Loucy (cell line): ENCODE results near the gene PGRMC2.
"Not testable (repeated sequence)": the region's sequence is repeated elsewhere in the genome, so short reads cannot be mapped to it uniquely, and the experiment has no call there.

ENCODE experiments used
- H2AFZ ChIP-seq: fragments of 200-600 bp; sonication (generic); 2 replicates; pipeline ENCODE4 v1.6.0; 2016; ENCODE audit warnings: antibody characterized with exemption, mild to moderate bottlenecking, low read length, moderate library complexity
- H3F3A ChIP-seq: fragments of 200-600 bp; 2 replicates; pipeline ENCODE4 v1.6.0; 2016; ENCODE audit warnings: antibody characterized with exemption, low read depth, mild to moderate bottlenecking
- H3K27me3 ChIP-seq: fragments of 200-600 bp; sonication (generic); 2 replicates; pipeline ENCODE4 v1.6.1; 2014; ENCODE audit warnings: low read length, mild to moderate bottlenecking; ENCODE audit not compliant: insufficient read depth, poor library complexity, severe bottlenecking
- H3K36me3 ChIP-seq: fragments of 200-600 bp; sonication (generic); 2 replicates; pipeline ENCODE4 v1.6.1; 2016; ENCODE audit warnings: low read length; ENCODE audit not compliant: insufficient read depth
- H3K4me1 ChIP-seq: fragments of 200-600 bp; sonication (generic); 2 replicates; pipeline ENCODE4 v1.5.1; 2014; ENCODE audit warnings: low read length, mild to moderate bottlenecking; ENCODE audit not compliant: insufficient read depth, poor library complexity, severe bottlenecking
- H3K4me2 ChIP-seq: fragments of 200-600 bp; sonication (generic); 2 replicates; pipeline ENCODE4 v1.6.0; 2014; ENCODE audit warnings: antibody characterized with exemption, low read length, low read depth, mild to moderate bottlenecking; ENCODE audit not compliant: poor library complexity, severe bottlenecking
- H3K4me3 ChIP-seq: fragments of 200-600 bp; sonication (generic); 2 replicates; pipeline ENCODE4 v1.5.1; 2014; ENCODE audit warnings: low read length, mild to moderate bottlenecking, mixed read lengths; ENCODE audit not compliant: poor library complexity, severe bottlenecking
- H3K79me2 ChIP-seq: fragments of 200-600 bp; sonication (generic); 2 replicates; pipeline ENCODE4 v1.6.1; 2014; ENCODE audit warnings: low read length; ENCODE audit not compliant: insufficient read depth
- H3K9ac ChIP-seq: fragments of 200-600 bp; sonication (generic); 2 replicates; pipeline ENCODE4 v1.6.0; 2014; ENCODE audit warnings: mild to moderate bottlenecking, low read depth, low read length, moderate library complexity; ENCODE audit not compliant: poor library complexity, severe bottlenecking
- H3K9me2 ChIP-seq: fragments of 200-600 bp; sonication (generic); replicated peaks from 2 replicates; pipeline ENCODE4 v1.6.1; 2016; ENCODE audit warnings: low read depth, low read length, mixed read lengths
- H3K9me3 ChIP-seq: fragments of 200-600 bp; sonication (generic); 2 replicates; pipeline ENCODE4 v1.6.1; 2014; ENCODE audit warnings: mild to moderate bottlenecking, antibody characterized with exemption, low read length, low read depth; ENCODE audit not compliant: insufficient read depth
- H4K20me1 ChIP-seq: fragments of 200-600 bp; sonication (generic); 2 replicates; pipeline ENCODE4 v1.6.0; 2014; ENCODE audit warnings: antibody characterized with exemption, low read length, mild to moderate bottlenecking; ENCODE audit not compliant: insufficient read depth, poor library complexity, severe bottlenecking
- EZH2phosphoT487 ChIP-seq: fragments of 200-600 bp; IDR thresholded peaks from 2 replicates; pipeline ENCODE4 v1.6.1; 2018; ENCODE audit warnings: antibody characterized with exemption, mild to moderate bottlenecking, moderate library complexity, borderline replicate concordance
- TF ChIP-seq, protein P1 (sequence below): fragments of 200-600 bp; sonication (generic); conservative IDR thresholded peaks from 2 replicates; pipeline ENCODE4 v1.5.1; 2014; ENCODE audit warnings: mild to moderate bottlenecking, antibody characterized with exemption, low read length

PGRMC2 gene

GRCh38 chr4:128268970-128269369 lies 18.6 kb downstream of the PGRMC2 start:
- Histone ChIP-seq H4K20me1 (peaks cover 9% of the 10 kb centered on the region), H3K9me3 (no peaks in the 10 kb centered on the region; the same call in 1 of the 2 replicates), H3F3A (no peaks in the 10 kb centered on the region; the same call in 1 of the 2 replicates), H3K4me2 (no peak overlapping the region), H3K79me2 (peaks cover 2% of the 10 kb centered on the region; the same call in 1 of the 2 replicates), H3K36me3 (peaks cover 20% of the 10 kb centered on the region; the same call in 1 of the 2 replicates), H3K9ac (no peak overlapping the region), H3K9me2 (no peaks in the 10 kb centered on the region), H3K4me3 (no peak overlapping the region), H3K4me1 (no peaks in the 10 kb centered on the region), H2AFZ (no peak overlapping the region), H3K27me3 (no peaks in the 10 kb centered on the region)
- TF ChIP-seq, protein P1, sequence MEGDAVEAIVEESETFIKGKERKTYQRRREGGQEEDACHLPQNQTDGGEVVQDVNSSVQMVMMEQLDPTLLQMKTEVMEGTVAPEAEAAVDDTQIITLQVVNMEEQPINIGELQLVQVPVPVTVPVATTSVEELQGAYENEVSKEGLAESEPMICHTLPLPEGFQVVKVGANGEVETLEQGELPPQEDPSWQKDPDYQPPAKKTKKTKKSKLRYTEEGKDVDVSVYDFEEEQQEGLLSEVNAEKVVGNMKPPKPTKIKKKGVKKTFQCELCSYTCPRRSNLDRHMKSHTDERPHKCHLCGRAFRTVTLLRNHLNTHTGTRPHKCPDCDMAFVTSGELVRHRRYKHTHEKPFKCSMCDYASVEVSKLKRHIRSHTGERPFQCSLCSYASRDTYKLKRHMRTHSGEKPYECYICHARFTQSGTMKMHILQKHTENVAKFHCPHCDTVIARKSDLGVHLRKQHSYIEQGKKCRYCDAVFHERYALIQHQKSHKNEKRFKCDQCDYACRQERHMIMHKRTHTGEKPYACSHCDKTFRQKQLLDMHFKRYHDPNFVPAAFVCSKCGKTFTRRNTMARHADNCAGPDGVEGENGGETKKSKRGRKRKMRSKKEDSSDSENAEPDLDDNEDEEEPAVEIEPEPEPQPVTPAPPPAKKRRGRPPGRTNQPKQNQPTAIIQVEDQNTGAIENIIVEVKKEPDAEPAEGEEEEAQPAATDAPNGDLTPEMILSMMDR, result no peak
- TF ChIP-seq EZH2phosphoT487, result no peak

DNA sequence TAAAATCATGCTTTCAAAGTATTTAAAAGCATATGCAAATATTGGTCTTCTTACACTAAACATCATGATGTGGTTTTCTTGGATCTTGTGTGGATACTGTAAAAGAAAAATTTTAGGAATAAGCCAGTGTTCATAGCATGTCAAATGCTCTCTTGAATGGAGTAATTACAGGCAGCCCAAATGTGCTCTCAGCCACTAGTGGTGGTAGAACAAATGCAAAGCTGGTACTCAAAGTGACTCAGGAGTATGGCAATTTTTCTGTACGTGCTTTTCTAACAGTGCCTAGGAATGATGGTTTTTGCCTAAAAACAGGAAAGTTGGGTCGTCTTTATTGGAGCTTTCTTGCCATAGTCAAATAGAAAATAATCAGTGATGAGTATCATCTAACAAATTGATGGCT lies 19.9 kb downstream of the PGRMC2 start:
- H3K27me3 ChIP-seq, result no peaks in the 10 kb centered on the region
- TF ChIP-seq EZH2phosphoT487, result no peak
- TF ChIP-seq, protein P1, result no peak
- H3K4me2 ChIP-seq, result no peak overlapping the region
- H2AFZ ChIP-seq, result no peak overlapping the region
- H3F3A ChIP-seq, result no peaks in the 10 kb centered on the region; the same call in 1 of the 2 replicates
- H3K4me1 ChIP-seq, result no peaks in the 10 kb centered on the region
- no peaks in the 10 kb centered on the region for H3K79me2 ChIP-seq
- no peaks in the 10 kb centered on the region; the same call in 1 of the 2 replicates for H3K9me3 ChIP-seq
- H3K36me3 ChIP-seq, result peaks cover 20% of the 10 kb centered on the region; the same call in 1 of the 2 replicates
- H4K20me1 ChIP-seq, result no peaks in the 10 kb centered on the region
- H3K4me3 ChIP-seq, result no peak overlapping the region
- no peaks in the 10 kb centered on the region for H3K9me2 ChIP-seq
- no peak overlapping the region for H3K9ac ChIP-seq

GRCh38 chr4:128267171-128267570 lies 20.4 kb downstream of the PGRMC2 start:
- H3K9ac ChIP-seq, result not testable (repeated sequence)

GRCh38 chr4:128265550-128265949 lies 22.1 kb downstream of the PGRMC2 start:
- not testable (repeated sequence) for H4K20me1 ChIP-seq

More at GRCh38 chr4:128267171-128267570, 20.4 kb downstream of the PGRMC2 start:
- H3F3A ChIP-seq, H3K79me2 ChIP-seq, H3K9me2 ChIP-seq, H3K27me3 ChIP-seq, H2AFZ ChIP-seq, H3K4me3 ChIP-seq, H4K20me1 ChIP-seq, H3K9me3 ChIP-seq, H3K4me2 ChIP-seq, H3K4me1 ChIP-seq: not testable (repeated sequence)
- peaks cover 20% of the 10 kb centered on the region; the same call in 1 of the 2 replicates for H3K36me3 ChIP-seq

GRCh38 chr4:128259889-128260288 lies 27.7 kb downstream of the PGRMC2 start:
- H3F3A ChIP-seq, H3K9ac ChIP-seq, H3K27me3 ChIP-seq, H3K36me3 ChIP-seq, H3K4me1 ChIP-seq, H3K9me2 ChIP-seq, H4K20me1 ChIP-seq, H3K4me3 ChIP-seq, H3K9me3 ChIP-seq, H3K79me2 ChIP-seq, H3K4me2 ChIP-seq, H2AFZ ChIP-seq: not testable (repeated sequence)

More at GRCh38 chr4:128265550-128265949, 22.1 kb downstream of the PGRMC2 start:
- H3K9me3 ChIP-seq, H3K4me1 ChIP-seq, H3K9me2 ChIP-seq, H3K9ac ChIP-seq, H2AFZ ChIP-seq, H3K36me3 ChIP-seq, H3F3A ChIP-seq, H3K79me2 ChIP-seq, H3K4me3 ChIP-seq, H3K4me2 ChIP-seq, H3K27me3 ChIP-seq: not testable (repeated sequence)

DNA sequence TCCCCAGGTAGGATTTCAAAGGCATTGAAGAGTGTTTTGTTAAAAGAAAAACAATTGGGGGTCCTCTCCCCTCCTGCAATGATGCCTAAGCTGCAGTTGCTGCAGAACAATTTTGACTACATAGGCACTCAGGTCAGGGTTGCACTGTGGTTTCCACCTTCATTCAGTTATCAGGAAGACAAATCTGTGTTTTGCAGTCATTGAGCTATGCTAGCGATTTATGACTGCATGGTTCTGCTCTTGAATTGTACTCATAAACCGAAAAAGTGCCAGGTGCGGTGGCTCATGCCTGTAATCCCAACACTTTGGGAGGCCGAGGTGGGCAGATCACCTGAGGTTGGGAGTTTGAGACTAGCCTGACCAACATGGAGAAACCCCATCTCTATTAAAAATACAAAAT lies 29.4 kb downstream of the PGRMC2 start:
- H3K4me2 ChIP-seq, H3K4me1 ChIP-seq, H4K20me1 ChIP-seq, H3K9ac ChIP-seq, H2AFZ ChIP-seq, H3K36me3 ChIP-seq, H3K4me3 ChIP-seq, H3K9me3 ChIP-seq, H3F3A ChIP-seq, H3K9me2 ChIP-seq, H3K27me3 ChIP-seq, H3K79me2 ChIP-seq: not testable (repeated sequence)
